SK-N-DZ (cell line): ENCODE data around the gene MED12L.

Source experiments
- DNase-seq: peaks from one replicate; pipeline ENCODE4 v3.0.0-alpha.2; 2015; ENCODE audit warnings: low spot score

MED12L gene

DNA sequence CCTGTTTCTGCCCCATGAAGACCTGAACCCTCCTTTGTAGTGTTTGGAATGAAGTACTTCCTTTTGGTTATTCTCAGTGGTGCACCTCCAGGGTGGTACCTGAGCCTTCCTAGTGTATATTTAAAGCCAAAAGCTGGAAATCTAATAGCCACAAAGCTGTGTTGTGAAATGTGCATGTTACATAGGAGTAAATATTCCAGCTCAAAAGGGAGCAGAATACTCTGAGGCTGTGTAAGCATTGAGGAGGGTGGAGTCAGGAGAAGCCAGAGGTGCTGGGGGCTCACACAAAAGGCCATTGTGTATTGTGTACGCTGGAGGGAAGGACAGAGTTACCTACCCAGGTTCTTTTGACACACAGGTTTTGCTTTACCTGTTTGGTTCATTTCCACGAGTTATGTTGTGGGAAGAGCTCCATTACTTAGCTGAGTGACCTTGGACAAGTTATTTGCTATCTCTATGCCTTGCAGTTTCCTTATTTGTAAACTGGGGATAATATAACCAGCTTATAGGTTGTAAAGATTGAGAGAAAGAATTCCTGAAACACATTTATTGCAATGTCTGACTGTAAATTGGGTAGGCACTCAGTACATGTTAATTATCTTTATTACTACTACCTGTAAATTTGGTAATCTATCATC, 92.9 kb downstream of the MED12L start:
- DNase-seq: no peak

DNA sequence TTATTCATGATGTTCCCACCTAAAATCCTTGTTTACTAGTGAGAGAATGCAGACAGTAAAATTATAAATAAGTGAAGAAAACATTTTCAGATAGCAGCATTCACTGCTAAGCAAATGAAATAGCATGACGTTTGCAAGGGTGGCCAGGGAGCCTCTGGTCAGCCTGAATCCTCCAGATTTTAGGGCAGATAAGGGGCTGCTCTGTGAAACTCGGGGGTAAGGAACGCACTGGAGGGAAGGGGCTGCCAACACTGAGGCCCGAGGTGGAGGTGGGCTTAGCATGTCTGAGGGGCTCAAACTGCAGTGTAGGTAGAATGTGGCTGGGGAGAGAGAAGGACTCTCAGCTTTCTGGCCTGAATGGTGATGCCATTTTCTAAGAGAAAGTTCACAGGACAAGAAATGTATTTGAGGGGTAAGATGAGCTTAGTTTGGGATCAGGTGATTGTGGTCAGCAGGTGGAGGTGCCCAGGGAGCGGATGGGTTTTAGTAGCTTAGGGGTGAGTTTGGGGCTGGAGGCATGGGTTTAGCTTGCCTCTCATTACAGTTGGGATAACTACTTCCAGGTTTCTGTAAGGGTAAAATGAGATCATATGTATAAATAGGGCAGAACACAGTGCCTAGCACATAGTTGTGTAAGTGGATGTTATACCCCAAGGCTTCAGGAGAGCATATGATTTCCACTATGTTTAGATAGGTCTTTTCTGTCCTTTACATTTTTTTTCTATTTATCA, 97.0 kb downstream of the MED12L start:
- no peak for DNase-seq

DNA sequence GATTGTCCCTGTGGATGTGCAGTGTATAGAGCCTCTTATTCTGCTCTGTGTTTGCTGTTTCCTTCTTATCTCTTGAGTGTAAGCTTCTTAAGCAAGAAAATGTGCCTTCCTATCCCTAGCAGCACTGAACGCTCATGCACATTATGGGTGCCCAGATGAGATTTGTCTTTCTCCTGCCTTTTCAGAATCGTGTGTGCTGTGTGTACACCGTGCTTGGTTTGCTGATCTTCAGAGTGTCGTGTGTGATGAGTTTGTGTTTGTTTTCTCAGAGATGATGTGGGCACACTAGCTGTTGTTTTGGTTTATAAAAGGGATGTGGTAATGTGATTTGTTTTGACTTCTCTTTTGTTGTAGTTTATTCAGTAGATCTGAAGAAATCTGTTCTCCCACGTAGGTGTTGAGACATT, 97.8 kb downstream of the MED12L start:
- no peak for DNase-seq

DNA sequence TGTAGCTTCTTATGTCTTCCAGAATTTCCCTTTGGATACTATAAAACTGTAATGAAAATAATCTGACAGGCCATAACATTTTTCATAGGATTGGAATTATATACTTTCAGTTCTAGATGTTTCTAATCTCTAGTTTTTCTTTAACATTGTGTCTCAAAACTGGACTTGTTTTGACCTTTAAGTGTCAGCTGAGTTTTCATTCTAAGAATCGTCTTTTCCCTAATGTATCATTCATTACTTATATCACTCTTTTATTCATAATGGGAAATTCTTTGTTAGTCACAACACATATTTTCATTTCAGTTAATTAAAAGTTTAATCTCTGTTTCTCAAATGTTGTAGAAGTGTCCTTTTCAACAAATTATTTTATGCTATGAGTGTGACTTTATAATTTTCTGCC, 105.6 kb downstream of the MED12L start:
- DNase-seq: no peak

DNA sequence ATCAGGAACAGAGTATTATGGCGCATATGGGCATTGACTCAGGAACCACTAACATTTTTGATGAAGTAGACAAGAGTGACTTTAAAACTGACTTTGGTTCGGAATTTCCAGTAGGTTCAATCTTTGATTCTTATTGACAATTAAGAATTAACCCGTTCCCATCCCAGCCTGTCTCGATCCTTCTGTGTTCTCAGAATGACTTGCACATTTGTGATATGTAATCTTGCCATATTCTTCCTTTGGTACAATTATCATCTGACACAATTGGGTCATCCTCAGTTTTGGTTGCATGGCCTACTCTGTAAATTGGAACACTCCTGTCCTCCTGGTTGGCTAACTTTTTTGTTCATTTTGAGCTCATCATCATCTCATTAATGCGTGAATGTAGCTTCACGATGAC, 107.1 kb downstream of the MED12L start:
- no peak for DNase-seq

DNA sequence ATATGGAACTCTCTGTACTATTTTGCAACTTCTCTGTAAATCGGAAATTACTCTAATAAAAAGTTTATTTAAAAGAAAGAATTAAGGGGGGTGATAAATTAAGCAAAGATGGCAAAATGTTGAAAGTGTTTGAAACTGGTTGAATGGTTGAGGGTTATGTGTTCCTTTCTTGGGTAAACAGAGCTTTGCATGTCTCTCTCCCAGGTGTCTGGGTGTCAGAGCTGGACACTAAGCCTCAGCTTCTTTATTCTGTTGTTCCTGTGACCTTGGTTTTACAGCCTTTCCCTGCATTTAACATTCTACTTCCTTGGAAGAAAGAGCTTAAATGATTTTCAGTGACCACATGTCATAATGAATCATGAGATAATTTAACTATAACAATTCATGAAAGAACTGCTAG, 110.4 kb downstream of the MED12L start:
- no peak for DNase-seq

DNA sequence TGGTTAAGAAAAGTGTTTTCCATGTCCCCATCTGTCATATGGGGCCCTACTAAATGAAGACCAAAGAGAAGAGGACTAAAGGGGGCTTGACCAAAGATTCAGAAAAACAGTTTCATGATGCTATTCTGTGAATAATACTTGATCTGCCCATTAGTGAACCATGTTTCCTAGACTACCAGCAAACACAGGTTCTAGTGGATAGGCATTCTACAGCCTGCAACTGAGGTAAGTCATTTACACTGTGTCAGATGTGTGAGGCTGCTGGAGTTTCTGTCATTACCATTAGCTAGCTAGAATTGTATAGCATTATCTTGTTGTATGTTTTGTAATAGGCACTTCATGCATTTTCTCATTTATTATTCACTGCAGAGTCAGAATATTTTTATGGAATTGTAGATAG, 111.0 kb downstream of the MED12L start:
- no peak for DNase-seq

DNA sequence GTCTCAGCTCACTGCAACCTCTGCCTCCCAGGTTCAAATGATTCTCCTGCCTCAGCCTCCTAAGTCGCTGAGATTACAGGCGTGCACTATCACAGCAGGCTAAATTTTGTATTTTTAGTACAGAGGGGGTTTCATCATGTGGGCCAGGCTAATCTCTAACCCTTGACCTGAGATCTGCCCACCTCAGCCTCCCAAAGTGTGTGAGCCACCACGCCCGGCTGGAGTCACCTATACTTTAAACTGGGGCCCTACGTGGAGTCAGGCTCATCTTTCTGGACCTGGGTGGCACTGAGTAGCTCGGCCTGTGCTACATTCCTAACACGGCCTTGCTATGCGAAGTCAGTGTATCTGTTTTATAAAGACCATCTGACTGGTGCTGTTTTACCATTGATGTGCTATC, 111.8 kb downstream of the MED12L start:
- no peak for DNase-seq

DNA sequence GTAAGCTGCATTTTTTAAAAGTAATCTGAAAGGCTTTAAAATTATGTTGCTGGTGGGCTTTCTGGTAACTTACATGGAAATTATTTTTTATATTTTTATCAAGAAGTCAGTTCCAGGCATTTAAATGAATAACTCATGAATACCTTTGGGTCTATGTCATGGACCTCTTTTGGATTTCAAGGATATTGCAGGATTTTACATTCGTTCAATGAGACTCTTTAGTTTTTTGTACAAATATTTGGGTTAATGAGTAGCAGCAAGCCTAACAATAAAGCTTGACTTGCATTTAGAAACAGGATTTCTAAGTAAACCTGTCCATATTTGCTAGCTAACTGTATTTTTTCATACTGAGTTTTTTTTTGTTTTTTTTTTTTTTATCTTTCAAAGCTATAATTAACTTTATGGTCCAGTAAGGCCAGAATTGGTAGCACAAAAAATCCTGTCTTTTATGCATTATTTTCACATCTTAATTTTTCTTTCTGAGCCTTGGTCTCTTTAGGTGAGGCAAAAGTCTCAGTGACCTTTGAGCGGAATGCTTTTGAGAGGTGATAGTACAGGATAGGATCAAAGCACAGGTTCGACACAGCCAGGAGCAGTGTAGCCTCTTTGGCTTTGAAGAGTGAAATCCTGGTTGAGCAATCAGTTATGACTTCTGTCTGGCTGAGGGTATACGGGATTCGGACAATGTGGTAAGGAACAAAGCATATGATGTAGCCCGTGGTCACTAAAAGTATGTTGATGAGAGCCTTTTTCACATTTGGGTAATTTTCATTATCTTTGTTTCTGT, 112.7 kb downstream of the MED12L start:
- no peak for DNase-seq

DNA sequence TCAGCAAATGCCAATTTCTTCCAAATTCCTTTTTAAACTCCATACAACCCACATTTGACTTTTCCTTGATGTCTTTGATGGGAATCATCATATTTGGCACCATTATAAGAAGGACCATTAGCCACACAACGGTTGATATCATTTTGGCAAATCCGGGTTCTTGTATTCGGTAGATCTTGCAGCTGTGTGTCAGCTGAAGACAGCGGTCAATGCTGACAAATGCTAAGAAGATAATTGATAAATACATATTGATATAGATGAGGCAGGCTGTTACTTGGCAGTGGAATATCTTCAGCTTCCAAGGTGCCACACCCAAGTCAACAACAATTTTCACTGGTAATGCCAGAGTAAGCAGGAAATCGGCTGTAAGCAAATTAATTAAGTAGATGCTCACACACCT, 113.4 kb downstream of the MED12L start:
- DNase-seq: no peak

DNA sequence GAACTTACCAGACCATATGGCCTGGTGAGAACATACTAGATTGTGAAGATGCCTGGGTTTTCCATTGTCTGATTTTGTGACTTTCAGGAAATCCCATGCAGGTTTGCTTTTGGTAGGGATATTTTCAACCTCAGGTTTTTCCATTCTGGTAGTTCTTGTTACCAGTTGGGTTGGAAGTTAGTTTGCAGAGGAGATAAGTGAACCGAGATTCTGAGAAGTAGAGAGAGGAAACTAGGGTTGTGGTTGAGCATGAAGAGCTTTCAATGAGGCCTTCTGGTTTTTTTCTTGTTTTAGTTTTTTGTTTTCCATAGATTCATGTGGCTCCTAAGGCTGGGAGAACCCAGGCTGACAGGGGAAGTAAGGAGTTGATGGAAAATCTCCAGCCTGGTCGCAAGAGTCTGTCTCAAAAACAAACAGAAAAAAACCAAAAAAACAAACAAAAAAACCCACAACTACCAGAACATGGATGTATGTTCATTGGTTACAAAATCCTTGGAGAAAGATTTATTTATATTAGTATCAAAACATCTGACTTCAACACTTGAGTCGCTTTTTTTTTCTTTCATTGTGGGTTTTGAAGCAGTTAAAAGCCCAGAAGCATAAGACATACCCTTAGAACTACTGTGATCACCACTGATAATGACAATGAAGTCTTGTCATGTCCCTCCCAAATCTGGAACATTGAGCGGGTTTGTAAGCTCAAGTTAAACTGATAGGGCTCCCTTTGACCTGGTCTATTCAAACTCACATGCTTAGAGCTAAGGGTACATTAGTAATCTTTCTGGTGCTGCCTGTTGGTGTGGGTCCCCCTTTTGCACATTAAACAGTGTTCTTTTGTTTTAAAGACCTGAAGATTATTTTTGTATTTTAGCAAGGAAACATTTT, 114.3 kb downstream of the MED12L start:
- no peak for DNase-seq

DNA sequence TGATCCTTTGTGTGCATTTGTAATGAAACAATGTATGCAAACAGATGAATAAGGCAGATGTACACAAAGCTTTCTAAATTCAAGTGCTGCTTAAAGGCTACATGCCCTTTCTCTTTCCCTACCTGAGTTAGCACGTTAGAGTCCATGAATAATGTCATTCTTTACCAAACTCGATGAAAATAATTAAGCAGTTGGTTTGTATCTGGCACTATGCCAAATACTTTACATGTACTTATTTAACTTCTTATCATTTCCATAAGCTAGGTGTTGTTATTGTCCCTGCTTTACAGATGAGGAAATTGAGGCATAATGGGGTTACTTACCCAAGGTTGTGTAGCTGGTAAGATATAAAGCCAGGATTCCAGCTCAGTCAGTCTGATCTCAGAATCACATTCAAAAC, 115.1 kb downstream of the MED12L start:
- no peak for DNase-seq

DNA sequence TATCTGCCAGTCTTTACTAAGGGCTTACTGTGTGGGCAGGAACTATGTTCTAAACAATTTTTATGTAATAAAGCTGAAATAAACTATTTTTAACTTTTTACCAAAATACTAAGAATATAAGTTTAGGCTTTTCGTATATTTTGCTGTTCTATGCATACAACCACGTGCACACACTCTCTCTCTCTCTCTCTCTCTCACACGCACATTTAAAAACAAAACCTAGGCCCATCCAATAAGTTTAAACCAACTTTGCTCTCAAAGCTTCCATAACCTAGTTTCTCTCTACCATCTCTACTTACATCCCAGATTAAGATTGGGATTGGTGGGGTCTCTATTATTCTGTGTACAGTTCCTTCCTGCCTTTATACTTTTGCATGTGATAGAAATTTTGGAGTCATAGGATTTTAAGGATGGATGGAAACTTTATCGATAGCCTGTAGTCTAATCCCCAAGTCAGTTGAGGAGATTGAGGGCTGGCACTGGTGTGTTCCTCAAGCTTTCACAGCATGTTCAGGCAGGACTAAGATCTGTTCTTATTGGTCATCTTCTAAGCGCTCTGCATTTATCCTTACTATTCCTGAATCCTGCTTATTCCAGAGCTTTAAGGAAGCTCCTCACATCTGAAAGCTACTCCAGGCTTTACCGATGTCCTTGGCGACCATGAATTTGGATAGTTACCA, 115.7 kb downstream of the MED12L start:
- no peak for DNase-seq

DNA sequence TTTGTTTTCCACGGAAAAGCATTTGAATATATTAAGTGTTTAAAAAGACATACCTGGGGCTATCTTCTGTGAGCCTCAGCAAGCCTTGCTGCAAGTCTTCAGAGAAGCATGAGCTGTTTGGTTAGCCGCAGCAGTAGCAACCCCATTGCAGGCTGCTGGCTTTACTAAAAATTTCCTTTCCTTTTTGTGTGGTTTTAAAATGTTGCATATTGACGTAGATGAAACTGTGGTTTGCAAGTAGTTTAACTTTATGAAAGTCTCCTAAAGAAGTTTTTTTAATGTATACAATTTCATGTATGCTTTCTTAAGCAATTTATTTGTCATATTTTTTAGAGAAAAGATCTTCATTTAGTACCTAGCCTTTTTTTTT, 117.6 kb downstream of the MED12L start, which contains the start of gene GPR171:
GPR171 (minus strand) TSS at position 166 of the 370 bp plus-strand sequence. CDS start 3,830 bp downstream, outside the sequence.
- DNase-seq: no peak

DNA sequence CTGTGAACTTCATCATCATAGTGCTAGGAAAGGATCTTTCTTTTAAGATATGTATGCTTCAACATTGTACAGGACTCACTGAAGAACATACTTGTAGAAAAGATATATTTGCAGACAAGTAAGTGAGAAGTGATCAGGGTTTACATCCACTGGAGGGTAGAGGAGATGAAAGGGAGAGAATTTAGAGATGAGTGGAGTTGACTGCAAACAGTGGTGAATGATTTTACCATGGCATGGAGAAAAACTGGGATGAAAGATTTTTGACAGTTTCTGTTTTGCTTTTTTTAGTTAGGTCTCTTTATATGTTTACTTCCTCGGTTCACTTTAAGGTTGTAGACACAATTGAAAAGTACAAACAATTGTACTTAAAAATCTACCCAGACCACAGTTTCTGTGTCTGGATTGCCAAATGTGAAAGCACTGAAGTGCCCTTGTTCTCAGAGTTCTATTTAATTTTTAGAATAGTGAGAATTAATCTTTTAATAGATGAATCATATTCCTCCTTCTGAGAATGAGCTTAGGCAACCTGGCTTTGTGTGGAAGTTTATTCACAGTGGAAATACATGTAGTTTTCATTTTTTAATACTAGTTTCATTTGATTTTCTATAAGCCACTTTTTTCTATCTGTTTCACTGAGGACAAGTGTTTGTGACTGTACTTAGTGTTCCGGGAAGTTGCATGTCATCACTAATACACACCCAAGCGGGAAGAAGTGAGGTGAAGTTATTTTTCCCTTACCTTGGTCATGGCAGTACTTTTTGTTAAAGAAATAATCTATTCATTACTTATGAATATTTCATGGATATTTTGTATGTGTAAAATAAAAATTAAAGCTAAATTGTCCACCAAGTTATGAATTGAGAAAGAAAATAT, 119.3 kb downstream of the MED12L start:
- DNase-seq: no peak

DNA sequence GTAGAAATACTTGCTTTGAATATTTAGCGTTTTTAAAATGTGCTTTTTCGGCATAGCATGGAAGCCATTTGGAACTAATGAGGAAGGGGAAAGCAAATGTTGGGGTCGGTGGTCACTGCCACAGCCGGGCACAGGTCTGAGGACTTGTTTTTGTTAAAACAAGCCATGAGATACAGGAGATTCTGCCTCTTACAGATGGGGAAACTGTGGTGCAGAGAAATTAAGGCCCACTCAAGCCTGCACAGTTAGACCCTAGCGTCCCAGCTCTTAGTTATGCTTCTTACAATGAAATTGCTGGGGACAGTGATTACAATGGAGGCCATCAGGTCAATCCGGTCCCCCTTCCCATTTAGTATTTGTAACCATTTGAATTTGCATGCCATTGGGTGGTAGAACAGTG, 120.0 kb downstream of the MED12L start:
- DNase-seq: no peak

DNA sequence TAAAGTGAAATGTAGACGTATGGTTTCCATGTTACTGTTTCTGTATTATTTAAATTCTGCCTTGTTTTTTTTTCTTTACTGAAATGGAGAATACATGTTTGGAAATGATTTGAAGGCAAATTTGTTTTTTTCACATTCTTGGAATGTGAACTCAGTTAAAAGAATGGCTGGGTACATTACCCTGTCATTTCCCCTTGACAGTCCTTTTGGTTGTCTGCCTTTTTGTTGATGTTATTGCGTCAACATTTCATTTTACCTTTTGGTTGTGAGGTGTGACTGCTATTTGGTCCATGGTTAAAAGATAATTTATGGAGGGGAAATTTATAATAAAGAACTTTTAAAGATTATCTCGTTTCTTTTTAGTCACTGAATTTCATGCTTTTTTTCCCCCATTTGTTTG, 120.7 kb downstream of the MED12L start:
- no peak for DNase-seq

DNA sequence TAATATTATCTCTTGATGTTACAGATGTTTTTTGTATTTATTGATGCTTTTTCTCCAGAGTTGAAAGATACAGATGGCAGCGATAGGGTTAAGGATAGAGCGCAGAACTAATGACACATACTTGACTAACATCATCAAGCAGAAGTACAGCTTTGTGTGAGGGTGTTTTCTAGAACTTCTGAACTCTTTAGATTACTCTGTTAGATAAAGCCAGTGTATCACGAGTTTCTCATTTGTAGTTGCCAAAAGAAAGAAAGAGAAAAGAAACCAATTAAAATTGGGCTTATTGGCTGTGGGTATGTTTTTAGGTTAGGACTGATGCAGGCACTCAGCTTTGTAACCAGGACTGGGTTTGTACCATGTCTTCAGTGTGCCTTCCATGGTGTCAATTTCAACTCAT, 124.2 kb downstream of the MED12L start:
- no peak for DNase-seq

DNA sequence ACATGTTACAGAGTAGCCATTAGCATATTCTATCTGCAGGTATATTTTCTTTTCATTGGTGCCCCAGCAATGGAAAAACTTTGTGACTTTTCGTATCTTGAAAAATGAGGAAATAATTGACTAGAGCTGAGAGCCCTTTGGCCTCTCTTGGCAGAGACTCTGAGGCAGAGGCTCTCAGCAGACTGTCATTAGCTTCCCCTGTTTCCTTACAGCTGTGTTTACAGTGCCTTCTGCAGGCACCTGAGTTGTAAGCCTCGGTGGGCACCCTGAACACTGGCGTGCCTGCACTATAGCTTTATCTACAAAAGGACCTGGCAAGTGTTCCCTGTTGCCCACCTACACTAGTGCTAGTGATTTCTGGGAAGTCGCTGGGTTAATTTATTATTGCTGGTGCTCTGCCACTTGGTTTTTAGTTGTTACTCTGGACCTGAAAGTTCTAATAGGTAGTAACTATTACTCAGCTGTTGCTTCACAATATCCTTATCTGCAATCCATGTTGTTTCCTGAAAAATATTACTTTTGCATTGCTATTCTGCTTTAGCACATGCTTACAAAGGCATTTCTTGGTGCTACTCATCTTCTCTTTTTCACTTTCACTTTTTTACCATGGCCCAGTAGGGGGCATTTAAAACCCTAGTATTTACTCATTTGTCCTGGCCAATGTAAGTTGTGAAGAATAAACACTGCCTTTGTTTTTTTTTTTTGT, 125.4 kb downstream of the MED12L start:
- DNase-seq: no peak
